Stimulated activated CD4-positive, alpha-beta T cell treated with anti-CD3 and anti-CD28 coated beads, Interleukin-4, amount 100 ng/mL, for 48 hours (primary cell): ENCODE results near the gene MYOF.
"Not testable (repeated sequence)": the region's sequence is repeated elsewhere in the genome, so short reads cannot be mapped to it uniquely, and the experiment has no call there.

Experiments used
- DNase-seq, 2 donors: peaks; one replicate each; pipeline ENCODE4 v3.0.0-alpha.2; 2020; ENCODE audit warnings: low read depth in 2 of 2

MYOF gene

GRCh38 chr10:93346108-93346507 lies 136.0 kb downstream of the MYOF start:
- no peak for DNase-seq

GRCh38 chr10:93344691-93345090 lies 137.4 kb downstream of the MYOF start:
- no peak for DNase-seq

- DNase-seq = no peak
Measured at GRCh38 chr10:93342921-93343320, 139.2 kb downstream of the MYOF start.

GRCh38 chr10:93342366-93342765 lies 139.8 kb downstream of the MYOF start:
- DNase-seq = no peak

GRCh38 chr10:93337309-93337721 lies 144.8 kb downstream of the MYOF start:
- no peak for DNase-seq

GRCh38 chr10:93336678-93337077 lies 145.5 kb downstream of the MYOF start:
- DNase-seq = no peak

GRCh38 chr10:93336110-93336509 lies 146.0 kb downstream of the MYOF start:
- no peak for DNase-seq

GRCh38 chr10:93334901-93335327 lies 147.2 kb downstream of the MYOF start:
- DNase-seq = no peak

- no peak for DNase-seq
Measured at GRCh38 chr10:93334181-93334580, 148.0 kb downstream of the MYOF start.

- DNase-seq = no peak
Measured at GRCh38 chr10:93333278-93333978, 148.7 kb downstream of the MYOF start.

- DNase-seq = no peak
Measured at GRCh38 chr10:93330824-93331223, 151.3 kb downstream of the MYOF start.

- no peak for DNase-seq
Measured at GRCh38 chr10:93319896-93320295, 162.2 kb downstream of the MYOF start.

GRCh38 chr10:93319096-93319495 lies 163.0 kb downstream of the MYOF start:
- no peak for DNase-seq

- DNase-seq = no peak
Measured at GRCh38 chr10:93315246-93315645, 166.9 kb downstream of the MYOF start.

GRCh38 chr10:93314656-93315055 lies 167.5 kb downstream of the MYOF start:
- DNase-seq = not testable (repeated sequence)

GRCh38 chr10:93313798-93314197 lies 168.3 kb downstream of the MYOF start:
- DNase-seq = no peak

GRCh38 chr10:93309062-93309461 lies 173.1 kb downstream of the MYOF start:
- no peak for DNase-seq

GRCh38 chr10:93305122-93305521 lies 177.0 kb downstream of the MYOF start:
- DNase-seq = no peak

GRCh38 chr10:93300981-93301380 lies 181.2 kb downstream of the MYOF start:
- no peak for DNase-seq

GRCh38 chr10:93300288-93300917 lies 181.7 kb downstream of the MYOF start:
- DNase-seq = no peak

GRCh38 chr10:93299606-93300287 lies 182.4 kb downstream of the MYOF start:
- DNase-seq = no peak

- DNase-seq = no peak
Measured at GRCh38 chr10:93299195-93299594, 182.9 kb downstream of the MYOF start.

GRCh38 chr10:93296151-93296550 lies 186.0 kb downstream of the MYOF start:
- DNase-seq = no peak
